Osteocyte (in vitro differentiated cells): Measurements from ENCODE around the gene TMEM72. TPM values are rescaled to one million over a fixed set of nuclear protein-coding genes. Genes with fewer than 3 reads are reported as not detected.

Experiments used
- DNase-seq: peaks from one replicate; pipeline ENCODE4 v3.0.0; 2021; ENCODE audit warnings: mixed read lengths; ENCODE audit not compliant: unreplicated experiment; ENCODE audit errors: extremely low spot score
- H3K27ac Mint-ChIP-seq: one replicate; pipeline ENCODE4 v1.8.0; 2021; ENCODE audit warnings: mild to moderate bottlenecking, mixed read lengths; ENCODE audit not compliant: unreplicated experiment
- H3K27me3 Mint-ChIP-seq: one replicate; pipeline ENCODE4 v1.8.0; 2021; ENCODE audit warnings: mixed read lengths; ENCODE audit not compliant: unreplicated experiment
- H3K36me3 Mint-ChIP-seq: one replicate; pipeline ENCODE4 v1.8.0; 2021; ENCODE audit warnings: mixed read lengths; ENCODE audit not compliant: unreplicated experiment
- H3K4me1 Mint-ChIP-seq: one replicate; pipeline ENCODE4 v1.8.0; 2021; ENCODE audit warnings: mixed read lengths; ENCODE audit not compliant: unreplicated experiment
- H3K4me3 Mint-ChIP-seq: one replicate; pipeline ENCODE4 v1.8.0; 2021; ENCODE audit warnings: mild to moderate bottlenecking, moderate library complexity, mixed read lengths; ENCODE audit not compliant: unreplicated experiment
- H3K9me3 Mint-ChIP-seq: one replicate; pipeline ENCODE4 v1.8.0; 2021; ENCODE audit warnings: mixed read lengths; ENCODE audit not compliant: unreplicated experiment
- CTCF ChIP-seq: fragments of 200-600 bp; sonication (generic); IDR thresholded peaks from 2 replicates; pipeline ENCODE4 v1.5.0; 2021; ENCODE audit warnings: antibody characterized with exemption, mild to moderate bottlenecking, moderate library complexity
- total RNA-seq: library from RNA; stranded (reverse); gene quantifications from 2 replicates; pipeline ENCODE4 v1.2.1, GENCODE V29; 2021

Gene TMEM72
- total RNA-seq, 1 donor from 2014 or later: not detected

GRCh38 chr10:44978213-44978569 is 67.1 kb downstream of the TMEM72 start:
- no peak for DNase-seq
- peak overlapping the region; percentile 78 for H3K4me3 Mint-ChIP-seq
- H3K36me3 Mint-ChIP-seq: peaks cover 3% of the 10 kb centered on the region
- TF ChIP-seq CTCF: no peak
- H3K27ac Mint-ChIP-seq: peak overlapping the region; percentile 88
- H3K4me1 Mint-ChIP-seq: peaks cover 82% of the 10 kb centered on the region
- H3K9me3 Mint-ChIP-seq: no peaks in the 10 kb centered on the region
- no peaks in the 10 kb centered on the region for H3K27me3 Mint-ChIP-seq

GRCh38 chr10:44978570-44979280 is 67.6 kb downstream of the TMEM72 start, which contains the start of gene DEPP1:
TSS of gene DEPP1 (minus strand) at chr10:44978809. CDS start at chr10:44978030, 779 bp downstream.
- DNase-seq: peak; percentile 91
- Mint-ChIP-seq H3K9me3 (no peaks in the 10 kb centered on the region), H3K27me3 (no peaks in the 10 kb centered on the region), H3K4me3 (peak within 1 kb of the TSS; percentile 78), H3K36me3 (peaks cover 3% of the 10 kb centered on the region), H3K27ac (peak within 1 kb of the TSS; percentile 88), H3K4me1 (peaks cover 77% of the 10 kb centered on the region)
- TF ChIP-seq CTCF: no peak

GRCh38 chr10:44979281-44980191 is 68.4 kb downstream of the TMEM72 start:
- H3K9me3 Mint-ChIP-seq: no peaks in the 10 kb centered on the region
- H3K4me1 Mint-ChIP-seq: peaks cover 70% of the 10 kb centered on the region
- H3K4me3 Mint-ChIP-seq: no peak overlapping the region
- H3K27me3 Mint-ChIP-seq: no peaks in the 10 kb centered on the region
- no peak for TF ChIP-seq CTCF
- peak overlapping the region; percentile 97 for H3K27ac Mint-ChIP-seq
- no peak for DNase-seq
- peaks cover 3% of the 10 kb centered on the region for H3K36me3 Mint-ChIP-seq

- H3K4me1 Mint-ChIP-seq: peaks cover 73% of the 10 kb centered on the region
- peak overlapping the region; percentile 97 for H3K27ac Mint-ChIP-seq
- no peak overlapping the region for H3K4me3 Mint-ChIP-seq
- no peak for TF ChIP-seq CTCF
- H3K27me3 Mint-ChIP-seq: no peaks in the 10 kb centered on the region
- H3K36me3 Mint-ChIP-seq: peaks cover 5% of the 10 kb centered on the region
- no peak for DNase-seq
- no peaks in the 10 kb centered on the region for H3K9me3 Mint-ChIP-seq
Observed at GRCh38 chr10:44980309-44981171, 69.4 kb downstream of the TMEM72 start.
